NK-92 (cell line): ENCODE results near the gene BRME1.

Experiments
- DNase-seq: peaks from one replicate; lab custom pipeline; 2025; ENCODE audit not compliant: unreplicated experiment; lab: John Stamatoyannopoulos, UW

BRME1 gene

GRCh38 chr19:13888281-13888680, 17.6 kb downstream of the BRME1 start:
- no peak for DNase-seq

DNA sequence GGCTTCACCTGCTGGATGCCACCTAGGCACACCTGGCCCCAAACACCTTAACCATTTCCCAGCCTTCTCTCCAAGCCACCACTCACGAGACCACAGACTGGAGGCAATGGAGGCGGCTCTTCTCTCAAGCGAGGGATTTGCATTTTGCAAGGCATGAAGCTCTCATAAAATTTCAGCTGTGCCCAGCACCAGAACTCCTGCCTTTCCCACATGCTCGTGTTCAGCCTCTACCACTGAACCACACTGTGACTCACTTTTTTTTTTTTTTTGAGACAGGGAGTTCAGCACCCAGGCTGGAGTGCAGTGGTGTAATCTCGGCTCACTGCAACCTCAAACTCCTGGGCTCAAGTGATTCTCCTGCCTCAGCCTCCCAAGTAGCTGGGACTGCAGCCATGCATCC, 18.4 kb downstream of the BRME1 start:
- no peak for DNase-seq

- no peak for DNase-seq
Observed at GRCh38 chr19:13887018-13887436, 18.9 kb downstream of the BRME1 start.

GRCh38 chr19:13885826-13886365, 20.0 kb downstream of the BRME1 start:
- no peak for DNase-seq

- no peak for DNase-seq
Observed at GRCh38 chr19:13884726-13885591, 21.0 kb downstream of the BRME1 start.

DNA sequence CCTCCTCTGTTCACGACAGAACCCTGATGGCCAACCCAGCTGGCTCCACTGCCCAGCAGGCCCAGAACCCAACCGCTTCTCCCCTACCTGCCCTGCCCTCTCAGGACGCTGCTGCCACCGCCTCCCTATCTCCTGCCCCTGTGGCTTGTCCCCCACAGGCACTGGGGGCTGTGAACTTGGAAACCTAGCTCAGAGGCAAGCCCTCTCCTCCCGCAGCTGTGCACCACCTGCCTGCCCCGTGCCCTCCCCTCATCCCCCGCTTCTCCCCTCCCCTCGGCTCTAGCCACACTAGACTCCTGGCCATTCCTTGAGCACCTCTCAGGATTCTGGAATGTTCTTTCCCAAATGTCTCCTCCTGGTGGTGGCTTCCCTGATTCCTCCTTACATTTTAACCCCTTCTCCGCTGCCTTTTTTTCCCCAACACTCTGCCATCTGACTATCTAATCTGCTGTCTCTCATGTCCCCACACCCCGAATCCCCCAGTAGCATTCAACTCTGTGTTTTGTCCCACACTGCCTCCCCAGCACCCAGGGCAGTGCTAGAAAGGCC, 22.3 kb downstream of the BRME1 start:
- DNase-seq: no peak

- DNase-seq: no peak
Observed at GRCh38 chr19:13882836-13883235, 23.1 kb downstream of the BRME1 start.

DNA sequence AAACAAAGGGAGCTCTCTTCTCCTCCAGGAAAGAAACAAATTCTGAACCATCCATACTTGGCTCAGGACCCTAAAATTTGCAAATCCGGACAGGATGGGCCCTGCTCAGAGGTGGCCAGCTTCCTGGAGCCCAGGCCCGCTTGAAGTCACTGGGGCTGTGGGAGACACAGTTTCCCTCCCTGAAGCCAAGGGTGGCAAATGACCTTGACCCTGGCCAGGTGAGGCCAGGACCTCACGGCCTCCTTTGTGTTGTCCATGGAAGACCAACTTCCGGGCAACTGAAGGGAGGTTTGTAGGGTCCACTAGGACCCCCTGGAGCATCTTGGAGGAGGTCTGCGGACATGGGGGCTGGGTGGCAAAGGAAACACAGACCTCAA, 23.5 kb downstream of the BRME1 start:
- DNase-seq: no peak

DNA sequence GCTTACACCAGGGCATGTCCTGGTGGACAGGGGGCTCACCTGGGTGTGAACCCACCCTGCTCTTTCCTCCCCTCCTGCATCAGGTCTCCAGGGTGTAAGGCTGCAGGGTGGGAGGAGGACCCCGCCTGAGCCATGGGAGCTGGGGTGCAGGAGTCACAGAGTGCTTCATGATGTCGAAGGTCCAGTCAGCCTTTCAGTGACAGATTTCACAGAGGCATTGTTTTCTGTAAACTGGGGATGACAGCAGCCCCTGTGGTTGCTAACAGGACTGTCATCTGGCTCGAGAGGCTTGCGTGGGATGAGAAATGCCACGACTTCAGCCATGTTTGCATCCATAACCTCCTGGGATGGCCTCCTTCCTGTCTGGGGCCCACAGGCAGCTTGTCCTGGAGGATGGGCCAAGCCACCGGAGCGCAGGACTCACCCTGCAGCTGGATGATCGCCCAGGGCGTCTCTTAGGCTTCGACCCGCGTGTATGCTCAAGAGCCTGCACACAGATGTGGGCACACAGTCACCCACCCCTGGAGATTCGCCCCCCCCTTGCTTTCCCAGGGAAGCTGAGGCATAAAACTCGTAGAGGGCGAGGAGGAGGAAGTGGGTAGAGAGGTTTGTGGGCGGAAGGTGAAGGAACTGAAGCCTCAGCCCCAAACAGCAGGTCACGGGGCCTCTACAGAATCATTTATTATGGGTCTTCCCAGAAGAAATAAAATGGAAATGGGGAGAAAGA, 24.1 kb downstream of the BRME1 start:
- no peak for DNase-seq

DNA sequence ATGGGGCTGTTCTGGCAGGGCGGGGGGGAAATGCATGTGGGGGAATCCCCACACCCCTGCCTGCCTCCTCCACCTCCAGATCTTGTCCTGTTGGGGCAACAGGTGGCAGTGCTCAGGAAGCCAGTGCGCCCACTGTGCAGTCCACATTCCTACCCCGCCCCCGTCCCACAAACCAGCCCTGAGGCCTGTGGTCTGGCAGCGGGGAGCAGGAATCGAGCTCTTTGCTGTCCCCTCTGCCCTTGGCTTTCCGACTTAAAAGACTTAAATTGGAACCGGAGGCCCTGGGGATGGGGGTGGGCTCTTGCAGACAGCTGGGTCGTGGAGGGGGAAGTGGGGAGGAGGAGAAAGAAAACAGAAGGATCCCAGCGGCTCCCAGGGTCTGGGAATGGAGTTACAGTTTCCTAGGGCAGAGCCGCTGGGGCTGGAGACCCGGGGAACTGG, 24.6 kb downstream of the BRME1 start:
- DNase-seq: no peak

GRCh38 chr19:13880059-13881043, 25.6 kb downstream of the BRME1 start:
- DNase-seq: peak; percentile 48

- DNase-seq: no peak
Observed at GRCh38 chr19:13877303-13877702, 28.6 kb downstream of the BRME1 start.

DNA sequence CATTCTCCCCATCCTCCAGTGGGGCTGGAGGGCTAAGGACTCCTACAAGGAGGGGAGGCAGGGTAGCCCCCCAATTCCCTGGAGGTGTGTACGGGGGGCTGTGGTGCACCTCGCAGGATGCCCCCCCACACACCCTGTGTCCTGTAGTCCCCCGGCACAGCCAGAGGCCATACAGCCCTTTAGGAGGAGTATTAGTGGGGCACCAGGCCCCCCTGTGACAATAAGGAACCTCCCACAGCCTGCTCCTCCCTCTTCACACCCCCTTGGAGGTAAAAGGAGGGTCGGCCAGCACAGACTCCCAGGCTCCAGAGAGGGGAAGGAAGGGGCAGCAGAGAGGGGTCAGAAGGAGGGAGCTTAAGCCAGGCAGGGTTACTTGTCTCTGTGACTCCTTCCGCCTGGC, 29.1 kb downstream of the BRME1 start, which contains the start of gene NANOS3:
Gene NANOS3 (plus strand): TSS at position 301 of the 400 bp plus-strand sequence. CDS start 115 bp downstream, outside the sequence.
- no peak for DNase-seq

DNA sequence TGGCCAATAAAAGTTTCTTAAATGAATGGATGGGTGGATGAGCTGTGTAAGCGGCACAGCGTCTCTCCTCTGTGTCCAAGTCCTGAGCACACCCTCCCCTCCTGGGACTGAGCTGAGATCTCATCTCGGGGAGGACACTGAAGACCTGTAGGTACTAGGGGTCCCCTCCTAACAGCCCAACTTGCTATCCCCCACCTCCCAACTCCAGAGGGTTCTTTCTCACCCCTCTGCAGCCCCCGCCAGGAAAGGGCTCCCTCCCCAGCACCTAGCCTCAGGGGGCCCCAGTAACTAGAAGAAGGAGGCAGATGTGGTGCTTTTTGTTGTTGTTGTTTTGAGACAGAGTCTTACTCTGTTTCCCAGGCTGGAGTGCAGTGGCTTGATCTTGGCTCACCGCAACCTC, 30.1 kb downstream of the BRME1 start:
- DNase-seq: no peak

- no peak for DNase-seq
Observed at GRCh38 chr19:13873834-13874515, 31.9 kb downstream of the BRME1 start.

DNA sequence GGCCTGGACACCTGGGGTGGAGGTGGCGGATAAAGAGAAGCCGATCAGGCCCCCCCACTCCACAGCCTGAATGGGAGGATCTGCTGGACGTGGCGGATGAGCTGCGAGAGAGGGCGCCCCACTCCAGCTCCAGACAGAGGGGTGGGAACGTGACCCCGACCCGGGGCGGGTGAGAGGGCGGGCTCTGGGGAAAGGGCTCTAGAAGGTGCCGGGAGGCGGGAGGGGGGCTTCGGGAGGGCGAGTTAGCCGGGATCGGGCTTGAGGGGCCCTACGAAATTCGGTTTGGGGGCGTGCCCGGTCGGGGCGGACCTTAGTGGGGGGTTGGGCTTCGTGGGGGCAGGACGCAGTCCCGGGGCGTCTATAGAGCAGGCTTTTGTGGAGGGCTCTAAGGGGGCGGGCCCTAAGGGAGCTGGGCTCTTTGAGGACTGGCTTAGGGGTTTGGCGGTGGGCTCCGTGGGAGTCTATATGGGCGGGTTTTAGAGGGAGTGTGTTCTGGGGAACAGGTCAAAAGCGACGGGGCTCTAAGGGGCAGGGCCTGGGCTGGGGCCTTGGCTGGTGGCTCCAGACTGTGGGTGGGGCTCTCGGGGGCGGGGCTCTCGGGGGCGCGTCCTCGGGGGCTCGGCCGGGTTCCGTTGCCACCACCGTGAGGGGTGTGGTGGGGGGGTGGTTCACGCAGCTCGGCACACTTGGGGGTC, 33.1 kb downstream of the BRME1 start:
- DNase-seq: no peak

- no peak for DNase-seq
Observed at GRCh38 chr19:13872339-13872694, 33.6 kb downstream of the BRME1 start.

DNA sequence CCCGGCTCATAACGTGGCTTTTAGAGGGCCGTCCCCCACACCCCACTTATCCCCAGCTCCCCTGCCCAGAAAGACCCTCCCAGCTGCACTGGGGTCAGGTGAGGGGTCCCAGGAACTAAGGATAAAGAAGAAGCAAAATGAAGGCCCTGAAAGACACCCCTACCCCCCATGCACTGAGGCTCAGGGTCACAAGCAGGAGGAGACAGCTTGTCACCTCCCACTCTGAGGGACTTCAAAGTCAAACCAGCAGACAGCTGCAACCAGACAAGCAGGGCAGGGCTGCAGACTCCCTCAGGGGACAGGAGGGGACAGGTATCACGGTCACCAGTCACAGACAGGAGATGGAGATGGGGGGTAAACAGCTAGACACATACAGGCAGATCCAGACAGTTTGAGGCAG, 35.0 kb downstream of the BRME1 start:
- DNase-seq: no peak

GRCh38 chr19:13869281-13869680, 36.6 kb downstream of the BRME1 start:
- DNase-seq: no peak
